Hippocampal formation (tissue), 2 donors: ENCODE data around the gene SLC2A4RG.
A peak's percentile ranks its signal among the peaks of the same experiment; 100 is the strongest.
"Not testable (repeated sequence)": the region's sequence is repeated elsewhere in the genome, so short reads cannot be mapped to it uniquely, and the experiment has no call there.

Experiments used
- DNase-seq, 2 donors: peaks; one replicate each; lab custom pipeline; 2025; lab: John Stamatoyannopoulos, UW

The SLC2A4RG gene

GRCh38 chr20:63714858-63715257 is 24.7 kb upstream of the SLC2A4RG start:
- no peak for DNase-seq

DNA sequence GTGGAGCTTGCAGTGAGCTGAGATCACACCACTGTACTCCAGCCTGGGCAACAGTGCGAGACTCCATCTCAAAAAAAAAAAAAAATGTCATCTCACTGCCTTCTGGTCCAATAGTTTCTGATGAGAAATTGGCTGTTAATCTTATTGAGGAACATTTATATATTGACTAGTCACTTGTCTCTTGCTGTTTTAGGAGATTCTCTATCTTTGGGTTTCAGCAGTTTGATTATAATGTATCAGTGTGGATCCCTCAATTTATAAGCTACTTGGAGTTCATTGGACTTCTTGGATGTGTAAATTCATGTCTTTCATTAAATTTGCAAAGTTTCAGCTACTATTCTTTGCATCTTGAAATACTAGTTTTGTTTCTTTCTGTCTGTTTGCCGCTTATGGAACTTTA is 20.6 kb upstream of the SLC2A4RG start:
- no peak for DNase-seq

DNA sequence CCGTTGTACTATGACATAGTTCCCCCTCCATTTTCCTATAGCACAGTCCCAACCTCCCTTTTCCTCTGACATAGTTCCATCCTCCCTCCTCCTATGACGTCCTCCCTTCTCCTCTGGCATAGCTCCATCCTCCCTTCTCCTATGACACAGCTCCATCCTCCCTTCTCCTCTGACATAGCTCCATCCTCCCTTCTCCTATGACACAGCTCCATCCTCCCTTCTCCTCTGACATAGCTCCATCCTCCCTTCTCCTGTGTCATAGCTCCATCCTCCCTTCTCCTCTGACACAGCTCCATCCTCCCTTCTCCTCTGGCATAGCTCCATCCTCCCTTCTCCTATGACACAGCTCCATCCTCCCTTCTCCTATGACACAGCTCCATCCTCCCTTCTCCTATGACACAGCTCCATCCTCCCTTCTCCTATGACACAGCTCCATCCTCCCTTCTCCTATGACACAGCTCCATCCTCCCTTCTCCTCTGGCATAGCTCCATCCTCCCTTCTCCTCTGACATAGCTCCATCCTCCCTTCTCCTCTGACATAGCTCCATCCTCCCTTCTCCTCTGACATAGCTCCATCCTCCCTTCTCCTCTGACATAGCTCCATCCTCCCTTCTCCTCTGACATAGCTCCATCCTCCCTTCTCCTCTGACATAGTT is 16.5 kb upstream of the SLC2A4RG start:
- not testable (repeated sequence) for DNase-seq

DNA sequence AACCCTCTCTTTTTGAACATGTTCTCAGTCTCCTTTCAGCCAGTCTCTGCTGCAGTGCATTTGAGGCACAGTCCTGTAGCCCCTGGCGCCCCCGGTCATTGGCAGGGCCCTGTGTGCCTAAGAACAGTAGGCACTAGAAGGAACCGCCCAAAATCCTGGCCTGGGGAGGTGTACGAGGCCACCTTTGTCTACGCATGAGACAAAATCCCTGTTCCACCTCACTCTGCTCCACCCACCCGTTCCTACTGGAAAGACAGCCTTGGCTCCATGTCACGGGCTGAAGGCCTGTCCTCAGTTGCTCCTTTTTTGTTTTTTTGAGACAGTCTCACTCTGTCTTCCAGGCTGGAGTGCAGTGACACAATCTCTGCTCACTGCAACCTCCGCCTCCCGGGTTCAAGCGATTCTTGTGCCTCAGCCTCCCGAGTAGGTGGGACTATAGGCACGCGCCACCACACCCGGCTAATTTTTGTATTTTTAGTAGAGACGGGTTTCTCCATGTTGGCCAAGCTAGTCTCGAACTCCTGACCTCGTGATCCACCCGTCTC is 9.3 kb upstream of the SLC2A4RG start:
- not testable (repeated sequence) for DNase-seq

- no peak for DNase-seq
Measured at GRCh38 chr20:63731410-63731809, 8.2 kb upstream of the SLC2A4RG start.

DNA sequence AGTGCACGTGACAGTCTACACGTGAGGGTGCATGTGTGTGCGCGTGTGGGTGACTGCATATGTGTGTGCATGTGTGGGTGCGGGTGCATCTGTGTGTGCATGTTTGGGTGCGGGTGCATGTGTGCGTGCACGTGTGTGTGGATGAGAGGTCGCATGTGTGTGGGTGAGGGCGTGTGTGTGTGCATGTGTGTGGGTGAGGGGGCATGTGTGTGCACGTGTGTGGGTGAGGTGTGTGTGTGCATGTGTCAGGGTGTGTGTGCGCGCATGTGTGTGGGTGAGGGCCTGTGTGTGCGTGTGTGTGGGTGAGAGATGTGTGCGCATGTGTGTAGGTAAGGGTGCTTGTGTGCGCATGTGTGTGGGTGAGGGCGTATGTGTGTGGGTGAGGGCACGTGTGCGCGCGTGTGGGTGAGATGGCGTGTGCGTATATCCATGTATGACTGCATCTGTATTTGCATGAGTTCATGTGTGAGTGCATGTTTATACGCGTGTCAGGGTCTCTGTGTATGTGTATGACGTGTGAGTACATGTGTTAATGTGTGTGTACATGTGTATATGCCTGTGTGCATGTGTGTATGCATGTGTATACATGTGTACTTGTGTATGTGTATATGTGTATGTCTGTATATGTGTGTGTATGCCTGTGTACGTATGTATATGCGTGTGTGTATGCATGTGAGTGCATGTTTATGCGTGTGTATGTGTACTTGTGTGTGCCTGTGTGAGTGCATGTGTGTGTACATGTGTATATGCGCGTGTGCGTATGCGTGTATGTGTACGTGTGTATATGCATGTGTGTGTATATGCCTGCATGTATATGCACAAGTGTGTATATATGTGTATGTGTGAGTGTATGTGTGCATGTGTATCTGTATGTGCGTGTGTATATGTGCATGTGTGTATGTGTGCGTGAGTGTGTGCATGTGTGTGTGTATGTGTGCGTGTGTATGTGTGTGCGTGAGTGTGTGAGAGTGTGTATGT is 7.2 kb upstream of the SLC2A4RG start:
- DNase-seq, result no peak

DNA sequence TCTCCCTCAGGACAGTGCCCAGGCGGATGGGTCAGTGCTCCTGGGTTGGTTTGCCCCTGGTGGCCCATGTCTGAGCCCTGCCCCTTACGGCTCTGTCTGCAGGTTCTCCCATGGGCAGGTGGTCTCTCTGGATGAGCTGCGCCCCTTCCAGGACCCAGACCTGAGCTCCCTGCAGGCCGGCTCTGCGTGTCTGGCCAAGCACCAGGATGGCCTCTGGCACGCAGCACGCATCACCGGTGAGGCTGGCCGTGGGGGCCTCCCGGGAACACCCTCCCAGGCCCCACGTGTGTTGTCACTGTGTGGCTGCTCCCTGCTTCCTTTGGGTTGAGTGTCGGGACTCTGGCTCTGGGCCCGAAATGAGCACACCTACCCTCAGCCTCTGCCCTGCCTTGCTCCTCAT is 6.5 kb upstream of the SLC2A4RG start:
- DNase-seq, result no peak

GRCh38 chr20:63733579-63734081 is 5.9 kb upstream of the SLC2A4RG start:
- DNase-seq, result no peak

- no peak for DNase-seq
Measured at GRCh38 chr20:63734111-63734945, 5.2 kb upstream of the SLC2A4RG start.

GRCh38 chr20:63734946-63735858 is 4.4 kb upstream of the SLC2A4RG start:
- peak in 1 of 2 donors; percentile 29 for DNase-seq

DNA sequence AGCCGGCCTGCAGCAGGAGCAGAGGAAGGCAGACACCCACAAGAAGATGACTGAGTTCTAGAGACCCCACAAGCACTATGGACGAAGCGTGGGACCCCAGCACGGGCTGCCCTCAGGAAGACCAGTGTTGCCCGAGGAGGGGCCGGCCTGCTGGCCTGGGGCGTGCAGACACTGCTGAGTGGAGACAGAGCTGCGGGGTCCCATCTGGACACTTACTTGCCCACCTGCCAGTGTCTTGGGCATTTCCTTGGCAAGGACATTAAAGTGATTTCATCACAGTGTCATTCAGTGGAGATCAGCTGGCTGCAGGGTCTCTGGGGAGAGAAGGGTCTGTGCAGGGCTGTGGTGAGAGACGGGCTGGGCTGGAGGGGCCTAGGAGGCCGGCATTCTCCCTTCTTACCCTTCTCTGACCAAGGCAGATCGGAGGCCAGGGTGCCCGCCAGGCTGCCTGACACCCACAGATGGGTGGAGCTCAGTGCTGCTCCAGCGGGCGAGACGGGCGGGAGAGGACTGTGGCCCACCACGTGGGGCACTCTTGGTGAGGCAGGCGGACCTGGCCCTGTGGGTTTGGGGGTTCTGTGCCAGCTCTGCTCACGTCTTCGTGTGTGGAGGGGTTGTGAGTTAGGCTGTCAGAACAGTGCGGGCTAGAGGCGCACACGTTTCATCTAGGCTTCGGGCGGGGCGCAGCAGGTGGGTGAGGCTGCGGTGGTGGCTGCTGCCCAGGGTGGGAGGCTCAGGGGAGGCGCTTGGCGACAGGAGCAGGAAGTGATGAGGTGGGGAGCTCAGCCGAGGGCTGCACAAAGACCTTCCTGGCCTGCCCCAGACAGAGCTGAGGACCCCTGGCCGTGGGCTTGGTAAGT is 3.5 kb upstream of the SLC2A4RG start, which contains the start of gene LIME1:
Gene LIME1 (plus strand): TSS at position 806 of the 860 bp plus-strand sequence. CDS start 886 bp downstream, outside the sequence.
- no peak for DNase-seq

DNA sequence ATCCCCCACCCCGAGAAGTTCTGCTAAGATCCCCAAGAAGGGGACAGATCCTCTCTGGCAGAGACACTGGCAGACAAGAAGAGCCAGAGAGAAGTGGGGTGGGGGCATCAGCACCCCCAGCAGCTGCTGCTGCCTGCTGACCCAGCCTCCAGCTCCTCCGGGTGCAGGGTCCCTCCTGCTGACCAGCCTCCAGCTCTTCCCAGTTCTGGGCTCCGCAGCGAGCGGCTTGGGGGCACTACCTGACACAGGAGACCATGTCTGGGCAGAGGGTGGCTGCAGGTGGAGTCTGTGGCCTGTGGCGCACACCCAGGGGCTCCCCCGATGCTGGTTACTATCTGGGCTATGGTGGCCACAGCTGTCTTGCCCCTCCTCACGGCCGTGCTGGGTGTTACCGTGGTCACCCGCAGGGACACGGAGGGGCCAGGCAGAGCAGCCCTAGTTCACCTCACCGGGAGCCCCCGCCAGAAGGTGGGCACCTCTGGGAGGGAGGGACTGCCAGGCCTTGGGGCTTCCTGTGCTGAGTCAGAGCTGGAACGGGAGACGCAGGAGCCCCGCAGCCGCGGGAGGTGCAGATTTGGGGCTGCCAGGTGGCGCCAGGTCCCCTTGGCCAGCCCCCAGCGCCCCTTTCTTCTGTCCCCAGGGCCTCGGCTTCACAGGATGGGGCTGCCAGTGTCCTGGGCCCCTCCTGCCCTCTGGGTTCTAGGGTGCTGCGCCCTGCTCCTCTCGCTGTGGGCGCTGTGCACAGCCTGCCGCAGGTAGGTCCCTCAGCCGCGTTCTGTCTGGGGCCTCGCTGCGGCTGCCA is 2.5 kb upstream of the SLC2A4RG start:
- DNase-seq, result no peak

- no peak for DNase-seq
Measured at GRCh38 chr20:63737695-63737944, 2.0 kb upstream of the SLC2A4RG start.

DNA sequence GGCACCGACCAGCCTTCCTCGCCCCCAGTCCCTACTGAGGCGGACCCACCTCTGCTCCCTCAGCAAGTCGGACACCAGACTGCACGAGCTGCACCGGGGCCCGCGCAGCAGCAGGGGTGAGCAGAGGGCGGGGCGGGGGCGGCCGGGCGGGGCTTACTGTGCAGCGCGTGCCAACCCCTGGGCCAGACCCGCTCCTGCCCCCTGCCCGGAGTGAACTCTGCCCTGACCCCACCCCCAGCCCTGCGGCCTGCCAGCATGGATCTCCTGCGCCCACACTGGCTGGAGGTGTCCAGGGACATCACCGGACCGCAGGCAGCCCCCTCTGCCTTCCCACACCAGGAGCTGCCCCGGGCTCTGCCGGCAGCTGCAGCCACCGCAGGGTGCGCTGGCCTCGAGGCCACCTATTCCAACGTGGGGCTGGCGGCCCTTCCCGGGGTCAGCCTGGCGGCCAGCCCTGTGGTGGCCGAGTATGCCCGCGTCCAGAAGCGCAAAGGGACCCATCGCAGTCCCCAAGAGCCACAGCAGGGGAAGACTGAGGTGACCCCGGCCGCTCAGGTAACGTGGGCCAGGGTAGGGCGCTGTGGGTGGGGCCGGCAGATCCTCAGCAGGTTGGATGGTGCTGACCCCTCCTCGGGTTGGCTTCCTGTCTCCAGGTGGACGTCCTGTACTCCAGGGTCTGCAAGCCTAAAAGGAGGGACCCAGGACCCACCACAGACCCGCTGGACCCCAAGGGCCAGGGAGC is 1.5 kb upstream of the SLC2A4RG start:
- no peak for DNase-seq

- DNase-seq, result no peak
Measured at GRCh38 chr20:63738687-63739129, 868 bp upstream of the SLC2A4RG start.

- DNase-seq, result no peak
Measured at GRCh38 chr20:63740070-63740626, 572 bp downstream of the SLC2A4RG start.

GRCh38 chr20:63740627-63741353 is 1.2 kb downstream of the SLC2A4RG start:
- peak; percentile 43 to 74 for DNase-seq
